ENCODE results near the gene CLTC. TPM values are rescaled to one million over a fixed set of nuclear protein-coding genes. Genes with fewer than 3 reads are reported as not detected.

Gene CLTC
- total RNA-seq, 3 donors from 2014 or later (not counting 1 experiment from before 2014, with no cell fraction given): 116 to 127 (median 117) TPM

- peaks cover 14% of the 10 kb centered on the region for H3K36me3 Mint-ChIP-seq
- no peaks in the 10 kb centered on the region for H3K27me3 Mint-ChIP-seq (ENCODE audit: low read depth in 2 of 2)
- H3K4me3 ChIP-seq (ENCODE audit: low read length): no peak overlapping the region
- no peaks in the 10 kb centered on the region for H3K4me1 ChIP-seq (ENCODE audit: control insufficient read depth, insufficient read depth, low read length)
- no peaks in the 10 kb centered on the region for H3K9me3 ChIP-seq (ENCODE audit: control insufficient read depth, insufficient read depth, low read length)
- peaks cover 26 to 28% of the 10 kb centered on the region in 2 donors for H3K4me1 Mint-ChIP-seq
- DNase-seq (no peak), ATAC-seq (no peak)
- TF ChIP-seq, protein P1, sequence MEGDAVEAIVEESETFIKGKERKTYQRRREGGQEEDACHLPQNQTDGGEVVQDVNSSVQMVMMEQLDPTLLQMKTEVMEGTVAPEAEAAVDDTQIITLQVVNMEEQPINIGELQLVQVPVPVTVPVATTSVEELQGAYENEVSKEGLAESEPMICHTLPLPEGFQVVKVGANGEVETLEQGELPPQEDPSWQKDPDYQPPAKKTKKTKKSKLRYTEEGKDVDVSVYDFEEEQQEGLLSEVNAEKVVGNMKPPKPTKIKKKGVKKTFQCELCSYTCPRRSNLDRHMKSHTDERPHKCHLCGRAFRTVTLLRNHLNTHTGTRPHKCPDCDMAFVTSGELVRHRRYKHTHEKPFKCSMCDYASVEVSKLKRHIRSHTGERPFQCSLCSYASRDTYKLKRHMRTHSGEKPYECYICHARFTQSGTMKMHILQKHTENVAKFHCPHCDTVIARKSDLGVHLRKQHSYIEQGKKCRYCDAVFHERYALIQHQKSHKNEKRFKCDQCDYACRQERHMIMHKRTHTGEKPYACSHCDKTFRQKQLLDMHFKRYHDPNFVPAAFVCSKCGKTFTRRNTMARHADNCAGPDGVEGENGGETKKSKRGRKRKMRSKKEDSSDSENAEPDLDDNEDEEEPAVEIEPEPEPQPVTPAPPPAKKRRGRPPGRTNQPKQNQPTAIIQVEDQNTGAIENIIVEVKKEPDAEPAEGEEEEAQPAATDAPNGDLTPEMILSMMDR (IDR thresholded peaks at IDR 0.05): no peak
- no peak overlapping the region for H3K27ac ChIP-seq (ENCODE audit: low read length)
- H3K36me3 ChIP-seq (ENCODE audit: control insufficient read depth, insufficient read depth, low read length): peaks cover 83% of the 10 kb centered on the region
- peak overlapping the region in 1 of 2 donors; percentile 30 for H3K27ac Mint-ChIP-seq
- no peaks in the 10 kb centered on the region for H3K27me3 ChIP-seq (ENCODE audit: control insufficient read depth, insufficient read depth, low read length)
- WGBS (ENCODE audit: insufficient coverage): 93% methylated on average over 2 of the region's 2 CpGs
- no peak overlapping the region for H3K4me3 Mint-ChIP-seq
- H3K9me3 Mint-ChIP-seq: no peaks in the 10 kb centered on the region
- intact Hi-C loops (cut with micrococcal nuclease): no loop called here
These were observed 74.6 kb downstream of the CLTC start for GRCh38 chr17:59694344-59694743.

DNA sequence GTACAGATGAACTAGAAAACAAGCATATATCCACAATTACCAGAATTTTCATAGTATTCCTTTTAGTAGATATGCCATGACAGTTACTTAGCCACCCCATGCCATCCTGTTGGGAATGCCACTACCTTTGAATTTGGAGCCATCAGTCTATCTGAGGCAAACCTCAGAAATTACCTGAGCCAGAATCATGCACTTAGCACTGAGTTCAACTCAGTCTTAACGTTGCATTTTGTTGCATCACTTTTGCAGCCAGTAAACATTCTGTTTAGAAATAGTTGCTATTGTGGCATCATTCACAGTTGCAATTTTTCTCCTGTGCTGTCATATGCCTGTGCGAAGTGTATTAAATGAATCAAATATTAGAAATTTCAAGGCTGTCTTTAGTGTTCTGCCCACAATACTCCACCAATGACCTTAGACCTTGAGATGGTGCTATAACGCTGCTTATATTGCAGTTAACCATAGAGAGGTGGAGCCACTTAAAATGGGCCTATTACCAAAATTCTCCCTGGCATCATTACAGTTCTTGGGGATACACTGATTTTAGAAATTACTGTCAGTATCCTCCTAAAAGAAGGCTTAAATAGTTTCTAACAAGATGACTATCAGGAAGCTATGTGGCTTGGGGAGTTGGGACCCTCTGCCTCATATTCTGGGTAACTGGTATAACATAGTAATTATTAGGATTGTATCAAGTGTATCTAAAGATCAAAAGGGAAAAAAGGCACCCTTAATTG, 76.4 kb downstream of the CLTC start:
- H3K9me3 Mint-ChIP-seq: no peaks in the 10 kb centered on the region
- H3K27me3 Mint-ChIP-seq (ENCODE audit: low read depth in 2 of 2): no peaks in the 10 kb centered on the region
- DNase-seq (no peak), ATAC-seq (no peak)
- Histone ChIP-seq H3K27me3 (ENCODE audit: control insufficient read depth, insufficient read depth, low read length) (no peaks in the 10 kb centered on the region), H3K4me3 (ENCODE audit: low read length) (no peak overlapping the region), H3K9me3 (ENCODE audit: control insufficient read depth, insufficient read depth, low read length) (no peaks in the 10 kb centered on the region), H3K4me1 (ENCODE audit: control insufficient read depth, insufficient read depth, low read length) (no peaks in the 10 kb centered on the region), H3K36me3 (ENCODE audit: control insufficient read depth, insufficient read depth, low read length) (peaks cover 68% of the 10 kb centered on the region), H3K27ac (ENCODE audit: low read length) (no peak overlapping the region)
- H3K4me1 Mint-ChIP-seq: peaks cover 35 to 42% of the 10 kb centered on the region in 2 donors
- no peak overlapping the region for H3K4me3 Mint-ChIP-seq
- H3K36me3 Mint-ChIP-seq: peaks cover 14% of the 10 kb centered on the region
- intact Hi-C loops (cut with micrococcal nuclease): no loop called here
- 79% methylated on average over 3 of the region's 3 CpGs for WGBS (ENCODE audit: insufficient coverage)
- TF ChIP-seq, protein P1 (IDR thresholded peaks at IDR 0.05): no peak
- peak overlapping the region; percentile 57 to 69 for H3K27ac Mint-ChIP-seq

DNA sequence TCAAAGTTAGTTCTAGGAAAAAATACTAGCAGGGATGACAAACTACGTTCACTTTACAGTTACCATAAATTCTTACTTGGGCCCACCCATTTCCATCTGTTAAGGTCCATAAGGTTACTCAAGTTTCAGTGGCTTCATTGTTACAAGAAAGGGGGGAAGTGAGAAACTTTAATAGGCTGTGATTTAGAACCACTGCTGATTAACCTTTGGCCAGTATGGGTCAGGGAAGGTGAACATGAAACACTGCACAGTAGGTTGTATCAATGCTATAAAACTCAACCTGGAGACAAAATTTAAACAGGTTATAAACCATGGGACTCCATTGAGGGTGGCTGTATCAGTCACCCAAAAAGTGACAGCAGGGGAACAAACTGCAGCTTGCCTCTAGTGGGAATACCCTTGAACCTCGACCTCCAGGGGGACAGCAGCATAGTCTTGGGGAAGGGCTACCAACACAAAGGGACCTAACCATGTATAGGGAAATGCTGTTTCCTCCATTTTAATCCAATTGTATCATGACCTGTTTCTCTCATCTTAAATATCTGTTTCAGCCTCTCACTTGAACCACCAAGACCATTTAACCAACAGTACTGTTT, 77.1 kb downstream of the CLTC start:
- no peak for DNase-seq
- Histone ChIP-seq H3K9me3 (ENCODE audit: control insufficient read depth, insufficient read depth, low read length) (no peaks in the 10 kb centered on the region), H3K4me1 (ENCODE audit: control insufficient read depth, insufficient read depth, low read length) (no peaks in the 10 kb centered on the region), H3K36me3 (ENCODE audit: control insufficient read depth, insufficient read depth, low read length) (peaks cover 64% of the 10 kb centered on the region), H3K27ac (ENCODE audit: low read length) (no peak overlapping the region), H3K4me3 (ENCODE audit: low read length) (no peak overlapping the region), H3K27me3 (ENCODE audit: control insufficient read depth, insufficient read depth, low read length) (no peaks in the 10 kb centered on the region)
- ATAC-seq: no peak
- TF ChIP-seq, protein P1 (IDR thresholded peaks at IDR 0.05): no peak
- intact Hi-C loops (cut with micrococcal nuclease): no loop called here
- Mint-ChIP-seq H3K36me3 (peaks cover 14% of the 10 kb centered on the region), H3K4me3 (no peak overlapping the region), H3K4me1 (peaks cover 37 to 43% of the 10 kb centered on the region in 2 donors), H3K27me3 (ENCODE audit: low read depth in 2 of 2) (no peaks in the 10 kb centered on the region), H3K27ac (peak overlapping the region; percentile 57 to 69), H3K9me3 (no peaks in the 10 kb centered on the region)
- 94% methylated on average over 1 of the region's 2 CpGs for WGBS (ENCODE audit: insufficient coverage)

All from natural killer cell (primary cell).